NCI-H2171 (cell line): ENCODE measurements around the gene KRTAP10-3.
"Not testable (repeated sequence)": the region's sequence is repeated elsewhere in the genome, so short reads cannot be mapped to it uniquely, and the experiment has no call there.

Source experiments
- DNase-seq: peaks from one replicate; lab custom pipeline; 2025; lab: John Stamatoyannopoulos, UW

KRTAP10-3 gene, protein sequence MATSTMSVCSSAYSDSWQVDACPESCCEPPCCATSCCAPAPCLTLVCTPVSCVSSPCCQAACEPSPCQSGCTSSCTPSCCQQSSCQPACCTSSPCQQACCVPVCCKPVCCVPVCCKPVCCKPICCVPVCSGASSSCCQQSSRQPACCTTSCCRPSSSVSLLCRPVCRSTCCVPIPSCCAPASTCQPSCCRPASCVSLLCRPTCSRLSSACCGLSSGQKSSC

DNA sequence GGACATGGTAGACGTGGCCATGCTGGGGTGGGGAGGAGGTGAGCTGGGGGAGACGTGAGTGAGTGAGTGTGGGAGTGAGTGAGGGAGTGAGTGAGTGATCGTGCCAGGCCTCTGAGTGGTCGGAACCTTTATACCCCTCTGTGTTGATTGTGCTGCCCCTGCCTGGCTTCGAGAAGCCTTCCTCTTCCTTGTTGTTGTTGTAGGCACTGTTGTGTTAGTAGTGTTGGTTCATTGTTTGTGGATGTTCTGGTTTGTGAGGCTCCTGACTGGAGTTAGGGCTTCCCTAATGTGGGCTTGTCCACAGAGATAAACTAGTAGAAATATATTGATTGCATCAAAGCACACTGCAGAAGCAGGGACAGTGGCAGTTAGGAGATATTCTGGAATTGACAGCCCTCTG lies at the start of gene KRTAP10-3:
TSS of gene KRTAP10-3 (minus strand) at position 101 of the 400 bp plus-strand sequence. CDS start at position 21, 80 bp downstream.
- no peak for DNase-seq

DNA sequence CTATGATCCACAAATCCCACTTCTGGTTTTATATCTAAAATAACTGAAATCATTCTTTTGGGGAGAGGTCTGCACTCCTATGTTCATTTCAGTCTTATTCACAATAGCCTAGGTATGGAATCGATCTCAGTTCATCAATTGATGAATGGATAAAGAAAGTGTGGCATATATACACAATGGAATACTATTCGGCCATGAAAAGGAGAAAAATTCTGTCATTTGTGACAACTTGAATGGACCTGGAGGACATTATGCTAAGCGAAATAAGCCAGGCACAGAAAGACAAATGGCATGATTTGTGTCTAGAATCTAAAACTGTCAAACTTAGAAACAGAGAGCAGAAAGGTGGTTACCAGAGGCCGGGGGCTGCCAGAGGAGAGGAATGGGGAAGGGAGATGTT lies 47.9 kb upstream of the KRTAP10-3 start:
- DNase-seq = no peak

DNA sequence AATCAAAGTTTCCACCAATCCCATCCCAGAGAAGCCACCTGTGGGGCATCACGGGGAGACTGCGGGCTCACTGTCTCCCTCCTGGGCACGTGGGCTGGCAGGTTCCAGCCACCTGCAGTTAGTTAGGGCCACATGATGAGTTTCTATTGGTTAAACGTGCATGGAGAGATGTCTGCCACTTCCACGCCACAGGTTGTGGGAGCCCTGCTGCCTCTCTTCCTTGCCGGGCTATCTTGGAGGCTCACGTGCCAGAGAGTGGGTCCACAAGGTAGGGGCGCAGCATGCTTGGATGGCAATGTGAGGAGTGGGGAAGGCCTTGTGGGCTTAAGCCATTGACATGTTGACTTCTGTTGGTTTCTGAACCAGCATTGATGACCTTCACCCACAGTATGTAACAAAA lies 45.3 kb upstream of the KRTAP10-3 start:
- DNase-seq = no peak

DNA sequence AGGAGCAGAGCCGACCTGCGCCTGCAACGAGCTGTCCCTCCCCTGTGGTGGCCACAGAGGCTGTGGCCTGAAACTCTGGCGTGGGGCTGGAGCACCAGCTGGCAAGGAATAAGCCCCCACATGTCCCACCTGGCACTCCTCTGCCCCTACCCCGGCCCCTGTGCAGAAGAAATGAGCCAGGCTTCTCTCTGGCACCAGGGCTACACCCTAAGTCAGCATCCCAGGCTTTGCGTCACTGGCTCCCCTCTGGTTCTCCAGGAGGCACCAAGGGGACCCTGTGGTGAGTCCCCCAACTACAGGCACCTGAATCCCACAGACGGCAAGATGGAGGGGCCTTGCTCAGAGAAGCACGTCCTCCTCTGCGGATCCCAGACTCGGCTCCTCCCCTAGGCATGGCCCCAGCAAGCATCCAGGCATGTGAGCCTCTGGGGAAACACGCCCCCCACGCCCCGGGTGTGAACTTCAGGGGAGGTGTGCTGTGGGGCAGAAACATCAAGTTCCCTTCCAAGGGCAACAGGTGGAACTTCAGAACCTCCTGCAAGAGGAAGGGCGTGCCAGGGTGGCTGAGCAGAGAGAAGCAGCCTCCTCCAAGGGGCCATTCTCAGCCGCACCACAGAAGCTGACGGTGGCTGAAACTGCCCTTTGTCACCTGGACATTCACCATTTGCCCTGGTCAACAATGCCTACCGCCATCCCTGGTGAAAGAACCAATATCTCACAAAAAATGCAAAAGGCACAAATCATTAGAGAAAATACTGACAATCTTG lies 44.7 kb upstream of the KRTAP10-3 start:
- no peak for DNase-seq

DNA sequence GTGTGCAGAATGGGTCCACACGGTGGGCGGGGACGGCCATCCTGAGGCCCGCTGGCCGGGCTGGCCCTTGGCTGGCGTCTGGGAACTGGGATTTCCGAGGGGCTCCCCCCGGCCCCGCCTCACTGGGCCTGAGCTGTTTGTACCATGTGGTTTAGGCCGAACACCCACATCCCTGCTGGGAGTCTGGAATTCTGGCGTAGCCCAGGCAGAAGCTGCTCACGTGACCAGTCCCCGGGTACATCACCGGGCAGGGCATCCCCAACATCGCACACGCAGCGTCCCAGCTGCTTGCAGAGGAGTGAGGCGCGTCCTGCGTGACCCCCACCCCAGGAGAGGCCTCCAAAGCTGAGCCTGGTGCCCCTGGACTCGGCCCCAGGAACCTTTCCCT lies 43.9 kb upstream of the KRTAP10-3 start:
- no peak for DNase-seq

DNA sequence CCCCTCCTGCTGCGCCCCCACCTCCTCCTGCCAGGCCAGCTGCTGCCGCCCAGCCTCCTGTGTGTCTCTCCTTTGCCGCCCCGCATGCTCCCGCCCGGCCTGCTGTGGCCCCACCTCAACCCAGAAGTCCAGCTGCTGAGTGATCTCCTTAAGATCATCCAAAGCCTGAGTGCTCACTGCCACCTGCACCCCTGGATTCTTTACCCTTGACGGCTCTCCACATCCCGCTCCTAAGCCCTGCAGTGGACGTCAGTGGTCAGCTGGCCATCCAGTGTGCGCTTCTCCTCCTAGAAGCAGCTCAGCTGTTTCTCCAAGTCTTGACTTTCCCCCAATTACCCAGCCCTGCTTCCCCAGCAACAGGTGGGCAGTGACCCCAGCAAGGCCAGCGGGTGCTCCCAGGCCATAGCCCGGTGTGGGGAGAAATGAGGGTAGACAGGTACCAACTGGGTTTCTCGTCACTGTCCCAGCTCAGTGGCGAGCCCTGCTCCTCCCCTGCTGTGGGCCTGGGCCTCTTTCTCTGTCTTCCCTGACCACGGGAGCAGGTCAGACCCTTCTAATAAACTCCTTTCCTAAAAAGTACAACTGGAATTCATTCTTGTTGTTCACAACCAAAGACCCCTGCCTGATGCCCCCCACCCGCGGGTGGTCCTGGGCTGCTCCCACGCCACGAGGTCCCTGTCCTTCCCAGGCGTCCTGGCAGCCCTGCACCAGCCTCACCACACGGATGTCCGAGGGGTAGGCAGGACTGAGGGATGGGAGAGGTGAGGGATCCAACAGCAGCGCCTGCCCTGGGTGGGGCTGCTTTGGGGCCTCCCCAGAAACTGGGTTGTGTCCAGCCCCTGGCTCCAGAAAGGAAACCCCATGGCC lies 43.2 kb upstream of the KRTAP10-3 start:
- peak; percentile 15 for DNase-seq

DNA sequence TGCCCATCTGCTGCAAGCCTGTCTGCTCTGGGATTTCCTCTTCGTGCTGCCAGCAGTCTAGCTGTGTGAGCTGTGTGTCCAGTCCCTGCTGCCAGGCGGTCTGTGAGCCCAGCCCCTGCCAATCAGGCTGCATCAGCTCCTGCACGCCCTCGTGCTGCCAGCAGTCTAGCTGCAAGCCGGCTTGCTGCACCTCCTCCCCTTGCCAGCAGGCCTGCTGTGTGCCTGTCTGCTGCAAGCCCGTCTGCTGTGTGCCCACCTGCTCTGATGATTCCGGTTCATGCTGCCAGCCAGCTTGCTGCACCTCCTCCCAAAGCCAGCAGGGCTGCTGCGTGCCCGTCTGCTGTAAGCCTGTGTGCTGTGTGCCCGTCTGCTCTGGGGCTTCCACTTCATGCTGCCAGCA lies 42.5 kb upstream of the KRTAP10-3 start:
- DNase-seq = not testable (repeated sequence)

DNA sequence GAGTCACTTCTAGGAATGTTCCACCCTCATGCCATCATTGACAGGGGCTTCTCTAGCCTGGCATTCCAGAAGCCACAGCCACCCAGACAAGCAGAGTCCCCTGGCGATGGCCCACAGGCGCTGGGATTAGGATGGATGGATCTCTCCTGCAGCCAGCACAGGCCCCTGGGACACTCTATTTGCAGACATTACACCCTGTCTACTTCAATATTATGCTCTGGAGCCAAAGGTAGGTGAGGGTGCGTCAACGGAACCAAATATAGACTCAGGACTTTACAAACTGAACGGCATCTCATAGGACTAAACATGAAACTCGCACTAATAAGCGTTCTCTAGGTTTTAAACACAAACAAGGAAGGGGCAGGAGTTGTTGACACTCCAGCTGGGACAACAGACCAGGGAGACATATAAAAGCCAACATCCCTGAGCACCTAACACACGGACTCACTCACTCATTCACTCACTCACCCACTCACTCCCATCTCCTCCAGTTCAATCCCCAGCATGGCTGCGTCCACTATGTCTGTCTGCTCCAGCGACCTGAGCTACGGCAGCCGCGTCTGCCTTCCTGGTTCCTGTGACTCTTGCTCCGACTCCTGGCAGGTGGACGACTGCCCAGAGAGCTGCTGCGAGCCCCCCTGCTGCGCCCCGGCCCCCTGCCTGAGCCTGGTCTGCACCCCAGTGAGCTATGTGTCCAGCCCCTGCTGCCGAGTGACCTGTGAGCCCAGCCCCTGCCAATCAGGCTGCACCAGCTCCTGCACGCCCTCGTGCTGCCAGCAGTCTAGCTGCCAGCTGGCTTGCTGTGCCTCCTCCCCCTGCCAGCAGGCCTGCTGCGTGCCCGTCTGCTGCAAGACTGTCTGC lies 41.8 kb upstream of the KRTAP10-3 start, which contains the start of gene KRTAP10-7:
TSS of gene KRTAP10-7 (plus strand) at position 480 of the 861 bp plus-strand sequence. CDS start at position 505, 25 bp downstream.
- not testable (repeated sequence) for DNase-seq

DNA sequence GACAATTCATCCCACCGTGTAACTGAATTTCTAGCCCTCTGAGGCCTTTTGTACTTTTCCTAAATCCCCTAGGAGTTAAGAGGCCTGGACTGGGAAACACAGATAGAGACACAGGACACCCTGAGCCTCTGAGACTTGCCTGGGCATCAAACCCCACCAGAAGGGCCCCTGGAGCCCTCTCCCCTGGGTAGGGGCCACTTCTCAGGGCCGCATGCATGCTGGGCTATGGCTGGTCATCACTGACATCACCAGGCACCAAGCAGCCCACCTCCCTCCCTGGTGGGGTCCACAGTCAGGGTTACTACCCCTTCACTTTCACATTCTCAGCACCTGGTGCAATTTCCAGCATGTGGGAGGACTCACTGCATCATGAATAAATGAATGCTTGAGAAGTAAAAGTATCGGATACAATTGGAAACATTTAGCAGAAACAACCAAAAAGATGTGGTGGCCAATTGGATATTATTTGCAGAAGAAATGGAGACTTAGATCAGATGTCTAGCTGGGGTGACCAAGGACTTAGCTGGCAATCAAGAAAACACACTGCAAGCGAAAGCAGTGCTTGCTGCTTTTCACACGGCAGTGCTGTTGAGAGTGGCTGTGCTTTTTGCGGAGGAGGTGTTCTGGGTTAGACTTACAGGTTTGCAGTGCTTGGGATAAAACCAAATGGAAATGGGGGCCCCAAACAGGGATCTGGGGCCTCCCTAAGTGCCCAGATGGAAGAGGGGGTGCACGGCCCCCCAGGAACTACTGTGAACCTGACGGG lies 40.9 kb upstream of the KRTAP10-3 start:
- no peak for DNase-seq

DNA sequence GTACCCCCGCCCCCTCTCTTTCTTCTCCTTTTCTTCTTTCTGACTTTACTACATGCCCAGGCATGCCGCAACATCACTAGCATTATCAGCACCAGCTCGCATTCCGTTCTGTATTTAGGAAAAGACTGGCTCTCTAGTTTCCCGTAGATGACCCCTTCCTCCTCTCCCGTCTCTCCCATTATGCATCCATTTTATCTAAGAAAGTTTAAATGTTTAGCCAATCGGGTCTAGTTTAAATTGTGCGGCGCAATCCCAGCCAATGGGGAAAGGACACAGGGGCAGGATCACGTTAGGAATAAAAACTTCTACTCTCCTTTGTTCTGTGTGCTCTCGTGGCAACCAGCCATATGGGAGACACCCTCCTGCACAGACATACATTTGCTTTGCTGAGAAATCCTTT lies 39.5 kb upstream of the KRTAP10-3 start:
- no peak for DNase-seq

DNA sequence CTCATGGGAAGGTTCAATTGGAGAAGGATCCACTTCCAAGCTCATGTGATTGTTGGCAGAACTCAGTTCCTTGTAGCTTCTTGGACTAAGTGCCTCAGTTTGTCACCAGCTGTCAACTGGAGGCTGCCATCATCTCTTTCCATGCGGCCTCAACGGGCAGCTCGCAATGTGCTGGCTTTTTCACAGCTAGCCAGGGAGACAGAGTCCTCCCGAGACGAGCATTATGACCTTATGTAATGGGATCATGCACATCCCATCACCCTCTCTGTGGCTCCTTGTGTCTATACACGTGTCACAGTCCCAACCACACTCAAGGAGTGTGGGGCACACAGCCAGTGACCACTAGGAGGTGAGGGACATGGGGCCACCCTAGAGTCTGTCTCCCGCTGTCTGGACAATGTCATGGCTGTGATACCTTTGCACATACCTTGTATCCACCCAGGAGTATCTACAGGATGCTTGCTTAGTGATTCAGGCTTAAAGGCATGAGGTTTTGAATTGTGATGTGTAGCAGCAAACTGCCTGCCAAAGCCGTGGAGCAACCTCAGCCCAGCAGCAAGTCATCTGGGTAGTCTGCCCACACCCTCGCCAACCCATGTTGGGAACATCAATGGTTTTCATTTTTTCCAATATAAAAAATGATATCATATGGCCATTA lies 37.6 kb upstream of the KRTAP10-3 start:
- no peak for DNase-seq

DNA sequence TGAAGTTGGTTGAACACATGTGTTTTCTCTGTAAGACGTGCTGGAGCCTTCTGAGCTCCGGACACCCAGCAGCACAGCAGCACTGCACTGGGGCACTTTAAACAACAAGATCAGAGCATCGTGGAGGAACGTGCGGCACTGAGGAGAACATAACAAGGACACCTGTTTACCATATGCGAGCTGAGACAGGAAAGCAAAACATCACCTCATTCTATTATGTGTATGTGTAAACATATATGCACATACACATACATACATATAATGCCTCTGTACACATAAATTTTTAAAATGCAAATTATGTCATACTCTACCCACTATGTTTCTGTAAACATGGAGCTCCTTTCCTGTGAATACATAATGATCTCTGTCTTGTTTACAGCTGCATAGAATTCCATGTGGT lies 36.9 kb upstream of the KRTAP10-3 start:
- no peak for DNase-seq

DNA sequence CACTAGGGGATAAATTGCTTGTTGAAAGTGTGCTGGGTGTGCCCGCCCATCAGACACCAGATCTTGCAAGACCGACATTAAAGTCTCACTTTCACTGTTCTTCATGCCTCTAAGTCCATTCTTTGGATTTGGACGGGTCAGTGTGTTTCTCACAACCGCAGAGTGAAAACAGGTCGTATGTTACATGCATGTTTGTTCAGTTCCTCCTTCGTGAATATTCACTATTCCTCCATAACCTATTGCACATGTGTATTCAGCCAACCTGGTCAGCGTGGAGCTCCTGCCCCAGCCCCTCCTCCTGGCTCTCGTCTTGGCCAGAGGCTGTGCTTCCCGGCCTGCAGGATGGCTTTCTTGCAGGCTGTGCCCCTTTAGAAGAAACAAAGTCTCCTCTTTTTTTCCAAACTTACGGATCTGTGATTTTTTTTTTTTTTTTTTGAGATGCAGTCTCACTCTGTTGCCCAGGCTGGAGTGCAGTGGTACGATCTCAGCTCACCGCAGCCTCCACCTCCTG lies 35.9 kb upstream of the KRTAP10-3 start:
- DNase-seq = no peak

DNA sequence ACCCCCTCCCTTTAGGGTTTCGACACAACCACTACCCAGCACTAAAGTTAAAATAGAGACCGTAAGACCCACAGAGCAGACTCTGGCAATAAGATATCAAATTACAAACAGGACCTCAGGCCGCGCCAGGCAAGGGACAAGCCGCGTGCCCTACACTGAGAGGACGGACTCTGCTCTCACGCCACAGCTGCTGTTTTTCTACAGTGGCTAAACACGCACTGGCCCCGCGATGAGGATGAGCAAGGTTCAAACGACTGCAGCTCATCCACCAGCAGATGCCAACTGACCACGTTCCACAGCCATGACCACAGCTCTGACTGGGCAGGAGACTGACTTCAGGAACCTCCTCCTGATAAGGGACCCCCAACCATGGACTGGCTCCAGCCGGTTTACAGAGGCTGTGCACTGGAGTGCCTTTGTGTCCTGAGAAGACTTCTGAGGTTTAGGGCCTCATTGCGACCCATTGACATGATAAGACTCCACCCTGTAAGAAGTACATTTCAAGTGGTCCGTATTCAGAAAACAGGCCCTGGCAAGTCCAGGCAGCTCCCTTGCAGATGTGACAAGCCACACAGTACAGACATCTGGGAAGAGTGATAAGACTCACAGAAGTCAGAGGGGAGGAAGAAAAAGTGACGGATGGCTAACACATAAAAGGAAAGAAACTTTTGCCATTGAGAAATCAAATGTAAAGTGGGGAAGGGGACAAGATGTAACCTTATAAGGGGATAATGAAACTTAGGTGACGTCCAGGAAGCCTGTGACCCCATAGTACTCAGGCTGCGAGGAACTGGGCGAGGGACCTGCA lies 35.2 kb upstream of the KRTAP10-3 start:
- DNase-seq = no peak

DNA sequence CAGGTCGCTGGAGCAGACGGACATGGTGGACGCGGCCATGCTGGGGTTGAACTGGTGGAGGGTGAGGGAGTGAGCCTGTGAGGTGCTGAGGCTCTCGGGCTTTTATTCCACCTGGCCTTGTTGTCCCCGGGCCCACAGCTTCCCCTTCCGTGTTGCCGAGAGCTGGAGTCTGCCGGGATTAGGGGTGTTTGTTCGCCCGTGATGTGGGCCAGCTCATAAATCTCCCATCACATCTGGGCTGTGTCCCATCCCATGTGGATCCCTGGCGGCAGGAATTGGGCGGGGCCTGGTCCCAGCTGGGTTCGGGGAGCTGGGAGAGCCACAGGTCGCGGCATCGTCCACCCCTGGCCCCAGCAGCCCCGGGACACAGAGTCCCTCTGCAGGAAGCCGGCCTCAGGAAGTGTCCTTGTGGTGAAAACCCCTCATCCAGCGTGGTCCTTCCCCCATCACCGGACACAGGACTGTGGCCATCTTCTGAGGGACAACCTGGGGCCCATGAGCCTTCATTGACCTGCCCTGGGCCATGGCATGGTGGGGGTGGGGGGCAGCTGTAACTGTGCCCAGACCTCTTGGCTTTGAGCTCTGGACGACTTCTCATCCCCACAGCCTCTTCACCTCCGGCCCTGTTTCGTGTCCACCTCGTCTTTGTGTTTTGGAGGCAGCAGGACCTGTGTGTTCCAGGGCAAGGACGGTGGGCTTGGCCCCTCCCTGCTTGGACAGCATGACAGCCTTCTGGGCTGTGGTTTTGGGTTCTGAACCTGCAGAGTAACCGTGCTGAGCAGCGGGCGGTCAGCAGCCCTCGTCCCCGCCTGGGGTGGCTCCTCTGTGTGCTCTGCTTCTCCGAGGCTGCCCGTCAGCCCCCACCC lies 34.1 kb upstream of the KRTAP10-3 start, which contains the start of gene KRTAP10-6:
TSS of gene KRTAP10-6 (minus strand) at position 60 of the 866 bp plus-strand sequence. CDS start at position 39, 21 bp downstream.
- DNase-seq = no peak

DNA sequence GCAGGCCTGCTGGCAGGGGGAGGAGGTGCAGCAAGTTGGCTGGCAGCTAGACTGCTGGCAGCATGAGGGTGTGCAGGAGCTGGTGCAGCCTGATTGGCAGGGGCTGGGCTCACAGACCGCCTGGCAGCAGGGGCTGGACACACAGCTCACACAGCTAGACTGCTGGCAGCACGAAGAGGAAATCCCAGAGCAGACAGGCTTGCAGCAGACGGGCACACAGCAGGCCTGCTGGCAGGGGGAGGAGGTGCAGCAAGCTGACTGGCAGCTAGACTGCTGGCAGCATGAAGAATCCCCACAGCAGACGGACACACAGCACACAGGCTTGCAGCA lies 33.2 kb upstream of the KRTAP10-3 start:
- DNase-seq = not testable (repeated sequence)

DNA sequence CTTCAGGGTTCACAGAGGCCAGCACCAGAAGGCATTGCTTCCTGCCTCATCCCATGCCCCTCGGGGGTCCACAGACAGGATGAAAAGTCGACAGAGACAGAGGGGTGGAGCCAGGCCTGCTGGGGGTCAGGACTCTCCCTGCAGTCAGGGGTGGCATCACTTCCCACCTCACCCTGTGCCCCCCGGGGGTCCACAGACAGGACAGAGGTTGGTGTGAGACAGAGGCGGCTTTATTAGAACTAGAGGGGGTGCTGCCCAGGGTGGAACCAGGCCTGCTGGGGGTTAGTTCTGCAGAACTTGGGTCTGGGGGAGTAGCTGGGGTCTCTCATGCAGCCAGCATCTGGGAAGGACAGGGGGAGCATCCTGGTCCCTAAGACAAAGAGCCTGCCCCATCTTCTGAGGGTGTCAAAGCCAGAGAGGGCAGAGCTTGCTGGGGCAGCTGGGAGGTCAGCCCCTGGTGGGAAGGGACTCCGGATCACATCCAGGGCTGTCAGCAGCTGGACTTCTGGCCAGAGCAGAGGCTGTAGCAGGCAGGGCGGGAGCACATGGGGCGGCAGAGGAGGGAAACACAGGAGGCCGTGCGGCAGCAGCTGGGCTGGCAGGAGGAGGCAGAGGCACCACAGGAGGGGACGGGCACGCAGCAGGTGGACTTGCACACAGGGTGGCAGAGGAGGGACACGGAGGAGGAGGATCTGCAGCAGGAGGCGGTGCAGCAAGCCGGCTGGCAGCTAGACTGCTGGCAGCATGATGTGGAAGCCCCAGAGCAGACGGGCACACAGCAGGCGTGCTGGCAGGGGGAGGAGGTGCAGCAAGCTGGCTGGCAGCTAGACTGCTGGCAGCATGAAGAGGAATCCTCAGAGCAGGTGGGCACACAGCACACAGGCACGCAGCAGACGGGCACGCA lies 32.6 kb upstream of the KRTAP10-3 start:
- not testable (repeated sequence) for DNase-seq
